ENCODE data around the gene MIB2.

MIB2 gene

DNA sequence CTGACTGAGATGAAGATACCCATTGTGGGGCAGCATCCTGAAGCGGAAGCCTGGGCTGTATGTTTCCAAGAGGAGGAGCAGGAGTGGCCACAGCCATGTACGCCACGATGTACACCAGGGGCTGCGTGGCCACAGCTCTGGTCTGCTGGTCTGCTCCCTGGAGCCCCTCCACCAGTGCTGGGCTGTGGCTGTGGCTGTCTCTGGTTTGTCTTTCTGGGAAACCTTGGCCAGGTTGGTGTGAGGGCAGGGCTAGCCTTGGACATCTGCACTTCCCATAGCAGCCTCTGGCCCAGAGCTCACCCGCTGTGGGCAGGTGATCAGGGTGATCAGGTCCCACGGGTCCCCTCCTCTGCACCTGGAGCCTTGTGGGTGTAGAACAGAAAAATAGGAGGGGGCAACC, 2.6 kb downstream of the MIB2 start:
- peaks cover 36% of the 10 kb centered on the region for H3K36me3 Mint-ChIP-seq
- H3K9me3 Mint-ChIP-seq = no peaks in the 10 kb centered on the region
- peaks cover 19% of the 10 kb centered on the region for H3K4me1 Mint-ChIP-seq
- H3K27ac Mint-ChIP-seq = peak overlapping the region; percentile 63
- H3K4me3 Mint-ChIP-seq = peak overlapping the region; percentile 66
- ATAC-seq (no peak), DNase-seq (ENCODE audit: low spot score in 2 of 2) (no peak)

DNA sequence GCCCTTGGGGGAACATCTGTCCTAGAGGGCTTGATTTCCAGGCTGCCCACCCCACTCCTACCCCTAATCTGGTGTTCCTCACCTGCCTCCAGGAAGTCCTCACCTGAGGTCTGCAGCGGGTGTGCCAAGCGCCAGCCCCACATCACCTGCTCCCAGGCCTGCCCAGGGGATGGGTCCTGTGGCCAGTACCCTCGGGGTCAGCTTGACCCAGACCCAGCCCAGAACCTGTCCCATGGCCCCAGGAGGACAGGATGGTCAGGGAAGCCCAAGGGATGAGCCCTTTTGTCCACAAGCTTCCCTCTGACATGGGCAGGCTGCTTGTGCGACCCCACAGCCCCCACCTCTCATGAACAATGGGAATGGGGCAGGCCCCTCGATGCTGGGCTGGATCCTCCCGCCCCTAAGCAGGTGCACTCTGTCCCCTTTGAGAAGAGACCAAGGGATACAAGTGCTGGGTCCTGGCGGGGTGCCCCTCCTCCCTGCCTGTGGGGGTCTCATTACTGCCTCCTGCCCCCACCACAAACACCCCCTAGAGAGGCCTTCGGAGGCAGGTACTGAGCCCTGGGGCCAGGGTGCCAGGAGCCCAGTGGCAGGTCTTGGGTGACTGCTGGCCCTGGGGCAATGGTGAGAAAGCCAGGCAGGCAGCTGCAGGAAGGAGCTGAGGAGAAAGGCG, 3.2 kb downstream of the MIB2 start:
- Mint-ChIP-seq H3K27ac (peak overlapping the region; percentile 63), H3K36me3 (peaks cover 36% of the 10 kb centered on the region), H3K4me1 (peaks cover 16% of the 10 kb centered on the region), H3K4me3 (no peak overlapping the region), H3K9me3 (no peaks in the 10 kb centered on the region)
- DNase-seq (ENCODE audit: low spot score in 2 of 2) = no peak
- no peak for ATAC-seq

DNA sequence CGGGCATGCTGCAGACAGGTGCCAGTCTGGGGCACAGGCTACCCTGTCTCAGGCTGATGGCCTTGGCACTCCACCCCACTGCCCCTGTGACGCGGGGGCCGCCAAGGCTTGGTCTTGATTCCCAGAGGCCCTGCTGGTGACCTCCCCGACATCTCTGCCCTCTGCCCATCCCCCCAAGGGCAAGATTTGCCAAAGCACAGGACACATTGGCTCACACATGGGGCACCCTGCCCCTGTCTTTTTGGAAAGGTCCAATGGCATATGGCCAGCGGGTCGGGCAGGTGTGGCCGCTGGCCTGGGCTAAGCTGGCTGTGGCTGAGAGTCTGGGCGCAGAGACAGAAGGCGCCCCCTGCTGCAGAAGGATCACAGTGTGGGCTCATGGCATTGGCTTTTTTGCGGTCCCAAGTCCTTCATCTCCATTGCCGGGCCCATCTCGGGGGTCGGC, 4.6 kb downstream of the MIB2 start:
- ATAC-seq (no peak), DNase-seq (ENCODE audit: low spot score in 2 of 2) (no peak)
- Mint-ChIP-seq H3K4me3 (no peak overlapping the region), H3K4me1 (peaks cover 7% of the 10 kb centered on the region), H3K27ac (no peak overlapping the region), H3K36me3 (peaks cover 24% of the 10 kb centered on the region), H3K9me3 (no peaks in the 10 kb centered on the region)

DNA sequence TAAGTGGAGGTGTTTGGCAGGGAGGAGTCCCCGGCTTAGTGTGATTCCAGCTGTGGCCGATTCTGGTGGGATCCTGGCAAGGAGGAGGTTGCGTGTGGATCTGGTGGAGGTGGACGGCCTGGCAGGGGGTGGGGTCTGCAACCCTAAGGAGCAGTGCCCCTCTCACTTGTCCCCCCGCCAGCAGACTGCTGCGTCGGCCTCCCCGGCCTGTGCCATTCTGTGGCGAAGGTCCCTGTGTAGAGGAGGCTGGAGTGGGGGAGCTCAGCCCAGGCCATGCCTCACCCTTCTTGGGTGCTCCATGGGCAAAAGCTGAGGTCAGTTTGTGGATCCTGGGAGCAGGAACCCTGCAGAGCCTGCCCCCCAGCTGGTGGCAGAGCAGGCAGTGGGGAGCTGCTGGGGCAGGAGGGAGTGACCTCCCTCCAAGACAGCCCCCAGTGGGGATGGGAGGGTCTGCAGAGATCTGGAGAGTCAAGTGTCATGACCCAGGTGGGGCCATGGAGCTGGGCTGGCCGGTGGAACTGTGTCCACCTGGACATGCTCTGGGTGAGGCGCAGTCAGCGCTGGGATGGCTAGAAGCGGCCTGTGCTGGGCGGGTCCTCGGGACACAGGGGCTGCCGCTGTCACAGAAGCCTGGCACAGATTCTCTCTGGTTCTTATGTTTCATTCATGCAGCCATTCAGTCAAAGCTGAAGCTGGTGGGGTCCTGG, 5.3 kb downstream of the MIB2 start:
- ATAC-seq (no peak), DNase-seq (ENCODE audit: low spot score in 2 of 2) (no peak)
- Mint-ChIP-seq H3K4me1 (peaks cover 6% of the 10 kb centered on the region), H3K36me3 (peaks cover 18% of the 10 kb centered on the region), H3K27ac (no peak overlapping the region), H3K4me3 (no peak overlapping the region), H3K9me3 (no peaks in the 10 kb centered on the region)

DNA sequence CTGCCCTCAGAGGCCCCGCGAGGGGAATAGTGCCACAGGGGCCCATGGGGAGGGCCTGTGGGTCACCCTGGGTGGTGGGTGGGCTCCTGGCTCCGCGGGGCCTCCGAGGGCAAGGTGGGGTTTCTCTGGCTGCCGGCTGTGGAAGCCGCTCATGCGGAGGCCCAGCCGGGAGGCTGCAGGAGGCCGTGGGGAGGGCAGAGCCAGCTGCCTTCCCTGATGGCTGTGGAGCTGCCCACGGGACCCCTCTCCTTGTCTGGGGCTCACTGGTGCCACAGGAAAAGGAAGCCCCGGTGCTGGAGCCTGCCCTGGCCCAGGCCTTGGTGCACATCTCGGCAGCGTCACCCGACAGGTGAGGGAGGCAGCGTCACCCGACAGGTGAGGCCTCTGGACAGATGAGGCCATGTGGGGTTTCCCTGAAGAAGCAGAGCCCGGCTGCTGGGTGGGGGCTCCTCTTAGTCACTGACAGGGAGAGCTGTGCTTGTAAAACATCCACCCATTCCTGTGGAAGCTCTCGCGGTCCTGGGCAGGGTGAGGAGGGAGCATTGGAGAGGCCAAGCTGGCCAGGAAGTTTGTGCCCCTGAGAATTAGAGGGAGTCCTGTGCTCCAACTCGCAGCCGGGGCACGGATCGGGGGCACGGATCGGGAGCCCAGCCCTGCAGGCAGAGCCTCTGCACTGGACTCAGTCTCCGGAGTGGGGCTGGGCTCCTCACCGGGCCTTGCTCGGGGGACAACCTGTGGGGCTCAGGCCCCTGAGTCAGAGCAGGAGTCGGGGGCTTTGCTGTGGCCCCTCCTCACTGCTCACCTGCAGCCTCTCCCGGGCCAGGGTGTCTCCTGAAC, 6.1 kb downstream of the MIB2 start:
- no peak for ATAC-seq
- no peak for DNase-seq (ENCODE audit: low spot score in 2 of 2)
- Mint-ChIP-seq H3K9me3 (no peaks in the 10 kb centered on the region), H3K4me1 (peaks cover 6% of the 10 kb centered on the region), H3K4me3 (no peak overlapping the region), H3K36me3 (peaks cover 17% of the 10 kb centered on the region), H3K27ac (no peak overlapping the region)

DNA sequence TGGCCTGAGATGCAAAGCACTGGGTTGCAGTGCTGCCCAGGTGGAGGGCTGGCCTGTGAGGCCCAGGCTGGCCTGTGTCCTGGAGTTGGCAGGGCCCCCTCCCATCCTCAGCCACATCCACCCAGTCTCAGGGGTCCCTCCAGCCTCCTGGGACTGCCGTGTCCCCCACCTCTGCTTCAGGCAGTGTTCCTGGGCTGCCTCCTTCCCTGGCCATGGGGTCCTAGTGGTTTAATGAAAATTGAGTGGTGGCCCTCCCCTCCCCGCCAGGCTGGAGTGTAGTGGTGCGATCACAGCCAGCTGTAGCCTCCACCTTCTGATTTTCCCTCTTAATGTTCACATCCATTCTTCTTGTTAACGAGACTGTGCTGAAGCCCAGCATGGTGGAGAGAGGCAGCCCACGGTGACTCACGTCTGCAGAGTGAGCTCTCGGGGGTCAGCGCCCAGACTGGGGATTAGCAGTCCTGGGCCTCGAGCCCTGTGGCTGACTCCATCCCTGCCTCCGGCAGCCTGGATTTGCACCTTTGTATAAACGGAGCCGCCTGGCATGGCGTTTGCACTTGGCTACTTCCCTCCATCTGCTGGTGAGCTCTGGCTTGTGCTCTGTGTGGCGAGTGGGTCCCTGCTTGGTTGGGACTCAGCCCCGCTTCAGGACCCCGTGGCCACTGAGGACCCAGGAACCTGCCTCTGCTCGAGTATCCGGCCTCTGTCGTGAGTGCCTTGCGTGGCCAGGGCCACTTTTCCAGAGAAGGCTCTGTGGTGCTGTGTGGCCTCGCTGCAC, 6.9 kb downstream of the MIB2 start:
- no peak for DNase-seq (ENCODE audit: low spot score in 2 of 2)
- Mint-ChIP-seq H3K4me3 (no peak overlapping the region), H3K9me3 (no peaks in the 10 kb centered on the region), H3K27ac (peak overlapping the region; percentile 17), H3K36me3 (peaks cover 8% of the 10 kb centered on the region), H3K4me1 (peaks cover 6% of the 10 kb centered on the region)
- ATAC-seq = peak; percentile 4

DNA sequence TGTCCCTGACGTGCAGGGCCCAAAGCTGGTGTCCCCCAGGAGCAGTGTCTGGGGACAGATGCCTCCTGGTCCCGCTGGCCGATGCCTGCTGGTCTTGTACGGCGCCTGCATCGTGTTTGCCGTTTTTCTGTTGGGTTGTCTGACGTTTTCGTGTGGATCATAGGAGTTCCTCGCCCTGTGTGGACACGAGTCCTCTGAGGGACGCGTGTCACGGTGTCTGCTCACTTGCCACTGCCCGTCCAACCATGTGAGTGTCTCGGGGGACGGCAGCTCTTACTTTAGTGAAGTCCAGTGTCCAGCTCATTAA, 7.4 kb downstream of the MIB2 start:
- Mint-ChIP-seq H3K4me3 (no peak overlapping the region), H3K27ac (peak overlapping the region; percentile 17), H3K9me3 (no peaks in the 10 kb centered on the region), H3K36me3 (peaks cover 3% of the 10 kb centered on the region), H3K4me1 (peaks cover 6% of the 10 kb centered on the region)
- ATAC-seq = no peak
- DNase-seq (ENCODE audit: low spot score in 2 of 2) = no peak

DNA sequence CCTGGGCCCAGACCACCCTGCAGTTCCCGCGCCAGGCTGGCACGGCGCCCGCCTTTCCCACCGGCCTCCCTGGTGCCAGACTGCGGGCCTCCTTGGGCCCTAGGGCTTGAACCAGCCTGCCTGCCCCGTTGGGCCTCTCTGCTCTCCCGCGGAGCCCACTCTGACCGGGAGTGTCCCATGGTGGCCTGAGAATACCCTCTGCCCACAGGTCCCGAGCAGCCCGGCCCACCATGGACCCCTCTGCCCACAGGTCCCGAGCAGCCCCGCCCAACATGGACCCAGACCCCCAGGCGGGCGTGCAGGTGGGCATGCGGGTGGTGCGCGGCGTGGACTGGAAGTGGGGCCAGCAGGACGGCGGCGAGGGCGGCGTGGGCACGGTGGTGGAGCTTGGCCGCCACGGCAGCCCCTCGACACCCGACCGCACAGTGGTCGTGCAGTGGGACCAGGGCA, 7.9 kb downstream of the MIB2 start:
- H3K36me3 Mint-ChIP-seq = no peaks in the 10 kb centered on the region
- no peak overlapping the region for H3K4me3 Mint-ChIP-seq
- no peaks in the 10 kb centered on the region for H3K9me3 Mint-ChIP-seq
- ATAC-seq (no peak), DNase-seq (ENCODE audit: low spot score in 2 of 2) (no peak)
- H3K4me1 Mint-ChIP-seq = peaks cover 6% of the 10 kb centered on the region
- H3K27ac Mint-ChIP-seq = no peak overlapping the region

DNA sequence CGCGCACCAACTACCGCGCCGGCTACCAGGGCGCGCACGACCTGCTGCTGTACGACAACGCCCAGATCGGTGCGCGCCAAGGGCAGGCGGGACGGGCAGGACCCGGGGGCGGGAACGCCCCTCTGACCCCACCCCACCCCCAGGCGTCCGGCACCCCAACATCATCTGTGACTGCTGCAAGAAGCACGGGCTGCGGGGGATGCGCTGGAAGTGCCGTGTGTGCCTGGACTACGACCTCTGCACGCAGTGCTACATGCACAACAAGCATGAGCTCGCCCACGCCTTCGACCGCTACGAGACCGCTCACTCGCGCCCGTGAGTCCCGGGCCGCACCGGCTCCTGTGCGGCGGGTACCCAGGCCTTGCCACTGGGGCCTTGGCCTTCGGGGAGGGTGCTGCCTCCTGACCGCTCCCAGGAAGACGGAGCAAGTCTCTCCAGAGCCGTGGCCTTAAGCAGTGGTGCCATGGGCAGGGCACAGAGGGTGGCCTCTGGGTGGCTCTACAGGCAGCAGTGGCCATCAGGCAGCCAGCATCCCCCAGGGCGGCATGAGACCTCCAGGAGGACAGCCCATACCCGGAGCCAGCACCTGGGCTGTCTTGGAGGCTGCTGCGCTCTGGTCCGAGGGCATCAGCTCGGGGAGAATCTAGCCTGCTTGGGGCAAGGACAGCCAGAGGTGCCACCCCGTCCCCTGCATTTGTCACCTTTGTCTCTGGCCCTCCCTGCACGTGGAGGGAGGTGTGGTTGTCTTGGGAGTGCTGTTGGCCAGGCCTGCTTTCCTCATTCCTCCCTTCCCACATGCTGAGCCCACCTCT, 8.5 kb downstream of the MIB2 start:
- DNase-seq (ENCODE audit: low spot score in 2 of 2) (no peak), ATAC-seq (no peak)
- Mint-ChIP-seq H3K36me3 (no peaks in the 10 kb centered on the region), H3K4me3 (no peak overlapping the region), H3K27ac (no peak overlapping the region), H3K9me3 (no peaks in the 10 kb centered on the region), H3K4me1 (peaks cover 6% of the 10 kb centered on the region)

DNA sequence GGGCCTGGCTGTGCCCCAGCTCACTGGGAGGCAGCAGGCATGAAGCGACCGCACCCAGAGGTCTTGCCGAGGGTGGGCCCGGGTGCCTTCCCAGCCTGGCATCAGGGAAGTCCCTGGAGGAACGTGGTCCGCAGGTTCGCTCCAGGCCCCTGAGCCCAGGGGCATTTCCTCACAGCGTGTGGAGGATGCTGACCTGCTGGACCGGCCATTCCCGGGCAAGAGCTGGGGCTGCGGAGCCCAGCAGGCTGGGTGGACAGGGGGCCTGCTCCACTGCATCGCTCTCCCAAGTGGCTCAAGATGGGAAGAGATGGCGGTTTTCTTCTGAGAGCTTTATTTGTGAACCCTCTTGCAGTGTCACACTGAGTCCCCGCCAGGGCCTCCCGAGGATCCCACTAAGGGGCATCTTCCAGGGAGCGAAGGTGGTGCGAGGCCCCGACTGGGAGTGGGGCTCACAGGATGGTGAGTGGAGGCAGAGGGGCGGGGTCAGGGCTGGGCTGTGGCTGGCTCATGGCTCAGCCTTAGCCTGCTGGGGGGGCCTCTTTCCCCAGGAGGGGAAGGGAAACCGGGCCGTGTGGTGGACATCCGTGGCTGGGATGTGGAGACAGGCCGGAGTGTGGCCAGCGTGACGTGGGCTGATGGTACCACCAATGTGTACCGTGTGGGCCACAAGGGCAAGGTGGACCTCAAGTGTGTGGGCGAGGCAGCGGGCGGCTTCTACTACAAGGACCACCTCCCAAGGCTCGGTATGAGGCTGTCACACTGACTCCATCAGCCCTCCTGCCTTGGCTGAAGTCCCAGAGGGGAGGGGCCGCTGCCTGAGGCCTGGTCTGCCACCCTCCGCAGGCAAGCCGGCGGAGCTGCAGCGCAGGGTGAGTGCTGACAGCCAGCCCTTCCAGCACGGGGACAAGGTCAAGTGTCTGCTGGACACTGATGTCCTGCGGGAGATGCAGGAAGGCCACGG, 9.4 kb downstream of the MIB2 start:
- H3K4me3 Mint-ChIP-seq = no peak overlapping the region
- peaks cover 3% of the 10 kb centered on the region for H3K36me3 Mint-ChIP-seq
- DNase-seq (ENCODE audit: low spot score in 2 of 2) = no peak
- no peak for ATAC-seq
- no peaks in the 10 kb centered on the region for H3K9me3 Mint-ChIP-seq
- H3K4me1 Mint-ChIP-seq = peaks cover 6% of the 10 kb centered on the region
- H3K27ac Mint-ChIP-seq = no peak overlapping the region

DNA sequence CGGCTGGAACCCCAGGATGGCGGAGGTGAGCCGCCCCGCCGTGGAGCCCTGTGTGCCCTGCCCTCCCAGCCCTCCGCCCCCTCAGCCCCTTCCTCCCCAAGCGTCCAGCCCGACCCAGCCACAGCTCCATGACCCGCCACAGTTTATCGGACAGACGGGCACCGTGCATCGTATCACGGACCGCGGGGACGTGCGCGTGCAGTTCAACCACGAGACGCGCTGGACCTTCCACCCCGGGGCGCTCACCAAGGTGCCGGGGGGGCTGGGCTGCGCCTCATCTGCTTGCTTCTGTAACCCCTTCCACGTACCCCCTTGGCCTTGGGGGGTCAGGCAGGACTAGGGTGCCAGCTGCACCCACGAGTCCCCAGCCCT, 10.1 kb downstream of the MIB2 start:
- Mint-ChIP-seq H3K9me3 (no peaks in the 10 kb centered on the region), H3K27ac (no peak overlapping the region), H3K36me3 (peaks cover 10% of the 10 kb centered on the region), H3K4me3 (no peak overlapping the region), H3K4me1 (peaks cover 11% of the 10 kb centered on the region)
- no peak for ATAC-seq
- DNase-seq (ENCODE audit: low spot score in 2 of 2) = no peak

DNA sequence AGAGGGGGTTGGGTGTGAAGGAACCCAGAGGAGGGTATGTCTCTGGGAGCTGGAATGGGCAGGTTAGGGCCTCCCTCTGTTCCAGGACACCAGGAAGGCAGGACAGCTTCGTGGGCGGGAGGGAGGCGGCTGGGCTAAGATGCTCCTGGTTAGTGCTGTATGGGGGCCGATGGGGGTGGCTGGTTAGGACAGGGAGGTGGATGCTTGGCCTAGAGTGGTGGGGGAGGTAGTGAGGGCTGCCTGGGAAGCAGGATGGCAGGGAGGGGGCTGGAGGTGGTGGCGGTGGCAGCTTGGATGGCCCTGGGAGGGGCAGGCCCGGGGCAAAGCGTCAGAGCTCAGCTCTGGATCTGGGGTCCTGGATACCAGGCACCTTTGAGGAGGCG, 10.5 kb downstream of the MIB2 start:
- H3K4me3 Mint-ChIP-seq = no peak overlapping the region
- H3K9me3 Mint-ChIP-seq = no peaks in the 10 kb centered on the region
- no peak for DNase-seq (ENCODE audit: low spot score in 2 of 2)
- peaks cover 12% of the 10 kb centered on the region for H3K4me1 Mint-ChIP-seq
- ATAC-seq = no peak
- no peak overlapping the region for H3K27ac Mint-ChIP-seq
- peaks cover 12% of the 10 kb centered on the region for H3K36me3 Mint-ChIP-seq

DNA sequence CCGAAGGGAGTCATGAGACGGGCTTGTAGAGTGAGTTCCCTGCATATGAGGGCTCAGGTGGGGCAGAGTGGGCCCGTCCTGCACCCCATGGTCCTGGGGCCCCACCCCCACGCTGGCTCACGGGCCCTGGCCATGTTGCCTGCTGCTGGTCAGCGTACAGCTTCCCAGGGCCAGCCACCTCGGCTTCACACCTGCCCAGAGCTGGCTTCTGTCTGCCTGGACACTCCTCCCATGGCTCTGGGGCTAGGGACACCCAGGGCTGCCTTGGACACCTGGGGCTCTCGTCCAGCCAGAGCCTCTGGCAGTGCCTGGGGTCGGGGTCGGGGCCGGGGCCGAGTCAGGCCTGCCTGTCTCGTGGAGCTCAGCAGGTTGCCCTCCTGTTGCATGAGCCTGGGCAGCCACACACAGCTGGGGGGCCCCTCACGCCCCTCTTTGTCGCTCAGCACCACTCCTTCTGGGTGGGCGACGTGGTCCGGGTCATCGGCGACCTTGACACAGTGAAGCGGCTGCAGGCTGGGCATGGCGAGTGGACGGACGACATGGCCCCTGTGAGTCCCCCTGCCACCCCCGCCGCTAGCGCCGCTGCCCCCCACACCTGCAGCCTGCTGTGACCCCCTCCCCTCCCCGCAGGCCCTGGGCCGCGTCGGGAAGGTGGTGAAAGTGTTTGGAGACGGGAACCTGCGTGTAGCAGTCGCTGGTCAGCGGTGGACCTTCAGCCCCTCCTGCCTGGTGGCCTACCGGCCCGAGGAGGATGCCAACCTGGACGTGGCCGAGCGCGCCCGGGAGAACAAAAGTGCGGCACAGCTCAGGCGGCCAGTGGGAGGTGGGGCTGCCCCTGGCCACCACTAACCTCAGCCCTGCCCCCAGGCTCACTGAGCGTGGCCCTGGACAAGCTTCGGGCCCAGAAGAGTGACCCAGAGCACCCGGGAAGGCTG, 11.2 kb downstream of the MIB2 start:
- Mint-ChIP-seq H3K36me3 (peaks cover 15% of the 10 kb centered on the region), H3K4me3 (no peak overlapping the region)

More for the DNA sequence above, 11.2 kb downstream of the MIB2 start:
- ATAC-seq = no peak
- no peak for DNase-seq (ENCODE audit: low spot score in 2 of 2)
- no peaks in the 10 kb centered on the region for H3K9me3 Mint-ChIP-seq
- no peak overlapping the region for H3K27ac Mint-ChIP-seq
- H3K4me1 Mint-ChIP-seq = peaks cover 12% of the 10 kb centered on the region

Measured in stimulated activated effector memory CD8-positive, alpha-beta T cell treated with anti-CD3 and anti-CD28 coated beads, Interleukin-12 subunit alpha, Interleukin-12 subunit beta, amount 100 ng/mL, for 72 hours (primary cell).